K562 (cell line): Measurements from ENCODE around the gene VPS18. TPM values are rescaled to one million over a fixed set of nuclear protein-coding genes. Genes with fewer than 3 reads are reported as not detected.
A peak's percentile ranks its signal among the peaks of the same experiment; 100 is the strongest.

Source experiments
- ATAC-seq: fragments of 200-7000 bp; cut with Tn5 transposase; 3 replicates; pipeline ENCODE4 v1.9.1; 2020; ENCODE audit warnings: moderate library complexity
- BruUV-seq: library from RNA; stranded (reverse); fragments of 400-500 nt; replicated peaks from 2 replicates; lab custom pipeline; 2021; lab: Mats Ljungman, UMichigan
- CTCF ChIA-PET: fragments of 300-600 bp; formaldehyde crosslinking; extraction: SDS; loops from one replicate; lab custom pipeline; 2021; ENCODE audit warnings: low intra/inter-chr PET ratio; lab: Yijun Ruan, JAX
- POLR2A ChIA-PET: fragments of 300-600, 350-650 bp; sonication (Branson Sonifier 250); formaldehyde crosslinking; extraction: SDS; loops from one replicate; lab custom pipeline; 2021; ENCODE audit warnings: antibody characterized with exemption, inconsistent platforms; lab: Yijun Ruan, JAX
- DNase-seq, 4 experiments: peaks; one replicate each; pipeline versions ENCODE4 v3.0.0 to v3.0.0-alpha.2; 2011 to 2018; ENCODE audit warnings: low spot score in 3 of 4, mixed read lengths in 3 of 4; ENCODE audit errors: extremely low read depth in 1 of 4
- FAIRE-seq: peaks from 2 replicates; lab custom pipeline; 2011; peaks lifted over from hg19 to GRCh38; lab: Jason Lieb, UNC
- H2AFZ ChIP-seq: 2 replicates; pipeline ENCODE4 v1.6.0; 2011; ENCODE audit warnings: low read depth, low read length, control low read depth, inconsistent platforms
- H3K27ac ChIP-seq: fragments of 200-600 bp; 3 replicates; pipeline ENCODE4 v1.8.0; 2011; ENCODE audit warnings: low read depth, mild to moderate bottlenecking, control low read depth, inconsistent platforms, low read length, moderate library complexity, mixed read lengths; ENCODE audit errors: extremely low read depth
- H3K27me3 ChIP-seq, 2 experiments: fragments of 300-600 bp in 1 of 2; 2 replicates in 1 of 2; 3 replicates in 1 of 2; pipeline versions ENCODE4 v1.6.0 to v1.8.0; 2011; ENCODE audit warnings: inconsistent platforms in 2 of 2, low read length in 2 of 2, mild to moderate bottlenecking in 1 of 2, mixed read lengths in 1 of 2, moderate library complexity in 1 of 2; ENCODE audit not compliant: control insufficient read depth in 2 of 2, insufficient read depth in 2 of 2
- H3K36me3 ChIP-seq: fragments of 300-600 bp; 3 replicates; pipeline ENCODE4 v1.8.0; 2011; ENCODE audit warnings: mild to moderate bottlenecking, low read length, inconsistent platforms; ENCODE audit not compliant: control insufficient read depth, insufficient read depth
- H3K4me1 ChIP-seq, 2 experiments: fragments of 200-600 bp in 1 of 2; replicated peaks in 1 of 2; 2 replicates in 1 of 2; 3 replicates in 1 of 2; pipeline versions ENCODE4 v1.5.1 to v1.8.0; 2011; ENCODE audit warnings: inconsistent platforms in 2 of 2, low read length in 2 of 2, mild to moderate bottlenecking in 1 of 2, mixed read lengths in 1 of 2, moderate library complexity in 1 of 2; ENCODE audit not compliant: control insufficient read depth in 2 of 2, insufficient read depth in 2 of 2
- H3K4me2 ChIP-seq: 2 replicates; pipeline ENCODE4 v1.6.1; 2011; ENCODE audit warnings: low read length, control low read depth, inconsistent platforms, mixed read lengths; ENCODE audit not compliant: insufficient read depth
- H3K4me3 ChIP-seq: fragments of 200-600 bp; sonication (generic), shearing (Covaris generic); 2 replicates; pipeline ENCODE4 v1.5.1; 2016; ENCODE audit warnings: control low read depth, inconsistent platforms
- H3K79me2 ChIP-seq: fragments of 200-600 bp; 3 replicates; pipeline ENCODE4 v1.8.0; 2011; ENCODE audit warnings: low read length, inconsistent platforms; ENCODE audit not compliant: control insufficient read depth, insufficient read depth
- H3K9ac ChIP-seq, 2 experiments: 2 replicates each; pipeline versions ENCODE4 v1.6.0 to v1.6.1; 2011; ENCODE audit warnings: low read depth in 2 of 2, low read length in 2 of 2, control low read depth in 1 of 2, inconsistent platforms in 1 of 2, mild to moderate bottlenecking in 1 of 2, mixed read lengths in 1 of 2; ENCODE audit not compliant: insufficient read depth in 1 of 2
- H3K9me1 ChIP-seq: one replicate; pipeline ENCODE4 v1.6.0; 2011; ENCODE audit warnings: inconsistent platforms, mild to moderate bottlenecking, low read length, moderate library complexity; ENCODE audit not compliant: control insufficient read depth, insufficient read depth
- H3K9me3 ChIP-seq: replicated peaks from 2 replicates; pipeline ENCODE4 v1.5.1; 2011; ENCODE audit warnings: low read depth, low read length, inconsistent platforms; ENCODE audit not compliant: control insufficient read depth, insufficient read depth
- H4K20me1 ChIP-seq: replicated peaks from 2 replicates; pipeline ENCODE4 v1.6.1; 2011; ENCODE audit warnings: low read length, inconsistent platforms, mixed read lengths; ENCODE audit not compliant: control insufficient read depth, insufficient read depth
- ATF2 ChIP-seq: sonication (generic); formaldehyde crosslinking; IDR thresholded peaks from 2 replicates; pipeline ENCODE4 v1.8.1; 2022; ENCODE audit warnings: missing genetic modification reagents
- BRF1 ChIP-seq: IDR thresholded peaks from 3 replicates; pipeline ENCODE4 v1.6.1; 2011; ENCODE audit warnings: borderline replicate concordance, mild to moderate bottlenecking; ENCODE audit not compliant: insufficient read length; ENCODE audit errors: extremely low read depth
- EP400 ChIP-seq: fragments of 450-650 bp; IDR thresholded peaks from 2 replicates; pipeline ENCODE4 v1.6.1; 2017; ENCODE audit warnings: antibody characterized with exemption, mild to moderate bottlenecking, moderate library complexity
- HSF4 ChIP-seq: fragments of 250-450 bp; sonication (Bioruptor Pico); IDR thresholded peaks from 2 replicates; pipeline ENCODE4 v2.1.2; 2022; ENCODE audit warnings: mild to moderate bottlenecking, moderate library complexity, borderline replicate concordance
- L3MBTL2 ChIP-seq: fragments of 450-650 bp; IDR thresholded peaks from 2 replicates; pipeline ENCODE4 v1.6.1; 2016; ENCODE audit warnings: mild to moderate bottlenecking, moderate library complexity
- MCM2 ChIP-seq: fragments of 450-650 bp; IDR thresholded peaks from 2 replicates; pipeline ENCODE4 v1.6.1; 2017; ENCODE audit warnings: low read depth, mild to moderate bottlenecking
- NR2C1 ChIP-seq, 2 experiments: fragments of 450-650 bp; IDR thresholded peaks; 2 replicates each; pipeline ENCODE4 v1.6.1; 2017; ENCODE audit warnings: mild to moderate bottlenecking in 2 of 2, antibody characterized with exemption in 1 of 2, inconsistent platforms in 1 of 2, missing compliant biosample characterization in 1 of 2, missing genetic modification characterization in 1 of 2
- PHB ChIP-seq: fragments of 250-450 bp; sonication (Bioruptor Pico); IDR thresholded peaks from 2 replicates; pipeline ENCODE4 v1.5.0; 2021
- POLR2A ChIP-seq: fragments of 450-650 bp; conservative IDR thresholded peaks from 2 replicates; pipeline ENCODE4 v1.6.1; 2016
- PTBP1 ChIP-seq: fragments of 200-400 bp; formaldehyde crosslinking; IDR thresholded peaks from 2 replicates; pipeline ENCODE4 v1.6.1; 2017; ENCODE audit warnings: low read depth, low read length
- SMAD3 ChIP-seq: fragments of 450-650 bp; formaldehyde crosslinking; conservative IDR thresholded peaks from 2 replicates; pipeline ENCODE4 v1.4.0; 2020; ENCODE audit warnings: mild to moderate bottlenecking
- SNIP1 ChIP-seq: fragments of 450-650 bp; IDR thresholded peaks from 2 replicates; pipeline ENCODE4 v1.7.1; 2017; ENCODE audit warnings: low read depth, mild to moderate bottlenecking
- SRSF9 ChIP-seq: fragments of 200-400 bp; formaldehyde crosslinking; IDR thresholded peaks from 2 replicates; pipeline ENCODE4 v1.6.1; 2017; ENCODE audit warnings: low read depth, low read length, borderline replicate concordance
- TRIM24 ChIP-seq, 2 experiments: fragments of 450-650 bp; IDR thresholded peaks; 2 replicates each; pipeline ENCODE4 v1.6.1; 2016
- YY1 ChIP-seq, 3 experiments: IDR thresholded peaks; 2 replicates each; pipeline ENCODE4 v1.6.1; 2011; ENCODE audit warnings: low read length in 2 of 3, mild to moderate bottlenecking in 2 of 3, moderate library complexity in 2 of 3, borderline replicate concordance in 1 of 3, control low read depth in 1 of 3, low read depth in 1 of 3; ENCODE audit not compliant: insufficient read depth in 3 of 3, insufficient replicate concordance in 2 of 3, control insufficient read depth in 1 of 3, insufficient read length in 1 of 3; ENCODE audit errors: extremely low read depth in 1 of 3
- WGBS: fragments of 100-300 bp; shearing (Covaris generic); methylation state at CpG from one replicate; pipeline ENCODE4 v1.1.6; 2016; ENCODE audit warnings: low coverage, mixed read lengths; ENCODE audit not compliant: insufficient coverage; ENCODE audit errors: missing lambda C conversion rate; 5-methylcytosine and 5-hydroxymethylcytosine counted together
- in situ Hi-C: fragments of 300-500 bp; cut with MboI; formaldehyde crosslinking; loops from 4 replicates; pipeline ENCODE4 v1.15.0; 2018; ENCODE audit warnings: inconsistent platforms, mixed read lengths
- intact Hi-C: fragments of 100-400 bp; cut with micrococcal nuclease; formaldehyde crosslinking; loops from 2 replicates; pipeline ENCODE4 v1.14.2; 2022
- polyA plus RNA-seq, 8 experiments: library from polyadenylated mRNA; depleted of rRNA in 4 of 8; stranded (reverse) in 5 of 8; unstranded in 3 of 8; fragments of >200 nt; fragmentation: Nextera tagmentation in 2 of 8; fragmentation: Illumina TruSeq in 1 of 8; extraction: Ambion mirVana in 2 of 8; extraction: Trizol in 1 of 8; gene quantifications; 2 replicates each; pipeline versions ENCODE4 v1.2.1 to v1.2.3, GENCODE V29; 2011 to 2014; ENCODE audit warnings: inconsistent platforms in 1 of 8, missing spikeins in 1 of 8
- total RNA-seq, 7 experiments: library from RNA; depleted of rRNA in 6 of 7; stranded (reverse); fragments of >200 nt in 6 of 7; fragmentation: Illumina TruSeq in 2 of 7; extraction: Trizol in 2 of 7; gene quantifications; 2 replicates each; pipeline versions ENCODE4 v1.2.1 to v1.2.3, GENCODE V29; 2011 to 2021; ENCODE audit warnings: low replicate concordance in 1 of 7
- TF ChIP-seq, protein P1 (sequence below): sonication (generic); formaldehyde crosslinking; IDR thresholded peaks from 2 replicates; pipeline ENCODE4 v1.8.0; 2022; ENCODE audit warnings: missing genetic modification reagents, mild to moderate bottlenecking, moderate library complexity, borderline replicate concordance
- TF ChIP-seq, protein P2 (sequence below): sonication (generic); formaldehyde crosslinking; IDR thresholded peaks from 2 replicates; pipeline ENCODE4 v1.8.0; 2022; ENCODE audit warnings: mild to moderate bottlenecking, missing genetic modification reagents

VPS18 gene
- total and polyA plus RNA-seq, 9 of the 15 experiments (the other 6 are each of a cell fraction or from before 2014, with no cell fraction given): 0.73 to 19.9 (median 8.5) TPM

GRCh38 chr15:40891810-40892446 lies 2.3 kb upstream of the VPS18 start:
- Histone ChIP-seq H3K4me3 (no peak overlapping the region), H3K9me1 (no peaks in the 10 kb centered on the region), H3K36me3 (peaks cover 10% of the 10 kb centered on the region; the same call in 2 of the 3 replicates), H3K27me3 (no peaks in the 10 kb centered on the region), H3K9ac (no peak overlapping the region), H3K9me3 (no peaks in the 10 kb centered on the region), H3K4me2 (no peak overlapping the region; the same call in 1 of the 2 replicates), H4K20me1 (no peaks in the 10 kb centered on the region), H3K79me2 (peaks cover 17% of the 10 kb centered on the region), H2AFZ (peak overlapping the region; percentile 53), H3K4me1 (peaks cover 8 to 16% of the 10 kb centered on the region in 2 experiments; a peak in 4 of 5 replicates), H3K27ac (no peak overlapping the region)
- intact Hi-C loops: loop anchor here (1.0 to 10.0 kb wide), 4 partner anchors 107 to 297 kb away; partner anchors contain the start of gene KNL1
- ChIA-PET POLR2A (interaction anchor here (0.6 to 1.4 kb wide), 9 partner anchors 8 to 537 kb away, joined by 3 to 6 read pairs (median 3); partner anchors contain the start of gene RHOV), CTCF (interaction anchor here (1.1 to 6.7 kb wide), 3 partner anchors 34 to 110 kb away, joined by 6 to 75 read pairs (median 66); no protein-coding TSS in a partner anchor)
- peak; percentile 58 for ATAC-seq
- 2% methylated on average over 4 of the region's 4 CpGs for WGBS
- peak in 3 of 4 experiments; percentile 39 to 70 (median 46) for DNase-seq
- FAIRE-seq: peak; percentile 83
- in situ Hi-C loops: loop anchor here (5.0 to 10.0 kb wide), 2 partner anchors 35 to 217 kb away; no protein-coding TSS in a partner anchor
- no TSS peak for BruUV-seq
- TF ChIP-seq MCM2 (no peak), PTBP1 (no peak), TRIM24 (IDR thresholded peaks at IDR 0.05) (no peak), POLR2A (no peak), ATF2 (CRISPR knock-in tag) (no peak), SNIP1 (no peak), HSF4 (CRISPR knock-in tag) (no peak), EP400 (no peak), PHB (no peak), SRSF9 (no peak), YY1 (IDR thresholded peaks at IDR 0.05; ENCODE audit: borderline replicate concordance in 1 of 3, control insufficient read depth in 1 of 3, extremely low read depth in 1 of 3, insufficient read depth in 3 of 3, insufficient read length in 1 of 3, insufficient replicate concordance in 2 of 3, low read depth in 1 of 3, low read length in 2 of 3) (peak in 1 of 3 experiments; percentile 45), BRF1 (no peak), NR2C1 (IDR thresholded peaks at IDR 0.05) (no peak), NR2C1 (tag; IDR thresholded peaks at IDR 0.05) (no peak), L3MBTL2 (0 out of 2 replicates have a peak, but pooled peaks have one; percentile 8), SMAD3 (CRISPR knock-in tag) (no peak)
- TF ChIP-seq, protein P1, sequence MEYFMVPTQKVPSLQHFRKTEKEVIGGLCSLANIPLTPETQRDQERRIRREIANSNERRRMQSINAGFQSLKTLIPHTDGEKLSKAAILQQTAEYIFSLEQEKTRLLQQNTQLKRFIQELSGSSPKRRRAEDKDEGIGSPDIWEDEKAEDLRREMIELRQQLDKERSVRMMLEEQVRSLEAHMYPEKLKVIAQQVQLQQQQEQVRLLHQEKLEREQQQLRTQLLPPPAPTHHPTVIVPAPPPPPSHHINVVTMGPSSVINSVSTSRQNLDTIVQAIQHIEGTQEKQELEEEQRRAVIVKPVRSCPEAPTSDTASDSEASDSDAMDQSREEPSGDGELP (CRISPR knock-in tag): peak; percentile 54; the same call in 1 of the 2 replicates
- TF ChIP-seq, protein P2, sequence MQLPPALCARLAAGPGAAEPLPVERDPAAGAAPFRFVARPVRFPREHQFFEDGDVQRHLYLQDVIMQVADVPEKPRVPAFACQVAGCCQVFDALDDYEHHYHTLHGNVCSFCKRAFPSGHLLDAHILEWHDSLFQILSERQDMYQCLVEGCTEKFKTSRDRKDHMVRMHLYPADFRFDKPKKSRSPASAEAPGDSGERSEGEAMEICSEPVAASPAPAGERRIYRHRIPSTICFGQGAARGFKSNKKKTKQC (CRISPR knock-in tag): no peak
